GM19193 (cell line): ENCODE measurements around the gene TPX2.

Experiments used
- POLR2A ChIP-seq: IDR thresholded peaks from 4 replicates; pipeline ENCODE4 v1.6.1; 2011; ENCODE audit not compliant: insufficient read depth, insufficient read length; ENCODE audit errors: extremely low read depth

The TPX2 gene

DNA sequence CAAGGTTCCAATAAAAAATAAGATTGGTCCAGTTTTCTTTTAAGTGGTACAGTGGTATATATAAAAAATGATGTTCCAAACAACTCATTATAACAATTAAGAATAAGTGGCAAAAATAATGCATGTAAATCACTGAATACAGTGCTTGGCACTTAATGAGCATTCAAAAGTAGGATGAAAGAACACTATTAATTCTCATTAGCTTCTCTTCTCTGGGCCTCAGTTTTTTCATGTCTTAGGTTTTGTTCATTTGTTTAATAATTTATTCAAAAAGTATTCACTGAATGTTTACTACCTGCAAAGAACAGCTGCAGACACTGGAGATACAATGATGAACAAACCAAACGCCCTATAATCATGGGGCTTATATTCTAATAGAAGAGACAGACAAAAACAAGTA lies 37.5 kb upstream of the TPX2 start:
- TF ChIP-seq POLR2A = no peak

DNA sequence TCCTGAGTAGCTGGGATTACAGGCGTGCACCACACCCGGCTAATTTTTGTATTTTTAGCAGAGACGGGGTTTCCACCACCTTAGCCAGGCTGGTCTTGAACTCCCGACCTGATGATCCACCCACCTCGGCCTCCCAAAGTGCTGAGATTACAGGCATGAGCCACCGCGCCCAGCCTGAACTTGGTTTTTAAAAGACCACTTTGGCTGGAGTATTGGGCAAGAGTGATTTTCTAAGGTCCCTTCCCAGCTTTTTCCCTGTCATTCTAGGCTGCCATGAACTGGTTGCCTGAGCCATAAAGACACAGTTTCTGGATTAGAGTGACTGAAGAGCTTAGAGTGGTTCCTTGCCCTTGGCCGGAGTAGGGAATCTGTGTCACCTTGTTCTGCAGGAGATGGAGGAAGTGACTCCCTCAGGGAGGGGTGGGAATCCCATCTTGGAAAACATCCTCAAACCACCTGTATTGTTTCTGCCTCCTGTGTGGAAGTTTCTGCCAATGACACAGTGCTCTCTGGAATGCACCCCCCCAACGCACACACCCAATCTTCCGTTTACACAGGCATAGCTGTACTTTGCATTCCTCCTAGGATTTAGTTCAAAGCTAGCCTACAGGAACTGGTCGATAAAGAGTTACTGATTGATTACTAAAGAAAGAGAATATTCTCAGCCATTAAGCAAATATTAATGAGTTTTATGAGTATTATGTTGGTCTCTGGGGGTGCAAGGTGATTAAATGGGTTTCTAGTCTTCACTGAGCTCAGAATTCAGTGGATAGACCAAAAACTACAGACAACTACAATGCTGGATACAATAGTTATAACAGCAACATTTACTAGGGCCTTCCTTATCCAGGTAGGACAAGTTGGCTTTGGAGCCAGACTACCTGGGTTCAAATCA lies 34.6 kb upstream of the TPX2 start:
- no peak for TF ChIP-seq POLR2A

- TF ChIP-seq POLR2A = no peak
Measured at GRCh38 chr20:31705191-31705590, 33.9 kb upstream of the TPX2 start.

- TF ChIP-seq POLR2A = no peak
Measured at GRCh38 chr20:31705598-31706597, 33.2 kb upstream of the TPX2 start.

DNA sequence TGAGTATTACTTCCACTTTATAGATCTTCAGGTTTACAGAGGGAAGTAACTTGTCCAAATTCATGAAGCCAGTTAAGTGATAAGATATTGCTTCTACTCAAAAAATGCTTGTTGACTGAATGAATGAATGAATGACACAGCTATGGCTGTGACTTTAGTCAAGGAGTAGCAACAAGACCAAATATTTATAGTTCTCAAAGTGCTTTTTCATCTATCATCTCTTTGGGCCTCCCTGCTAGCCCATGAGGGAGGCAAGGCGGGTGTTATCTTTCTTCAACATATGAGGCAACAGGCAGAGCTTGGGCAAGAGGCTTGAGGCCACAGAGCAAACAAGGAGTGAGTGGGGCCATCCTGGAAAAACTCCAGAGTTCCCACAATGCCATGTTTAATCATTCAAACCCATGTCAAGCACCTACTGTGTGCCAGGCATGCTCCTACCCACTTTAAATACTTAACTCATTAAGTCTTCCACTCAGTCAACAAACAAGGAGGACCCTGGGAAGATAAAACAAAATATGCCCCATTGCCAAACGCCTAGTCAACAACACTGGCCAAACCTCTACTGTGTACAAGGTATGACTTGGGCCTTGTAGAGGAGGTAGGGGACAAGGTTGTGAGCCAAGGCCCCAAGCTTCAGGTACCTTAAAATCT lies 32.4 kb upstream of the TPX2 start:
- TF ChIP-seq POLR2A = no peak

DNA sequence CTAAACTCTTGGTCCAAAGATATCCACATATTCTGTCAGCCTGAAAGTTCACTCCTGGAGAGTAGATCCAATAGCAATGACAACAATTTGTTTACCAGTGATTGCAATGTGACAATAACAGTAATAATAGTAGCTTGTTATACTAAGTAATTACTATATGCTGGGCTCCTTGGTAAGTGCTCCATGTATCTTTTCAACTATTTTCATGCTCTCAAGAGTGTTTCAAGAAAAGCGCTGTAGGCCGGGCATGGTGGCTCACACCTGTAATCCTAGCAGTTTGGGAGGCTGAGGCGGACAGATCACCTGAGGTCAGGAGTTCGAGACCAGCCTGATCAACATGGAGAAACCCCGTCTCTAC lies 31.9 kb upstream of the TPX2 start:
- no peak for TF ChIP-seq POLR2A

DNA sequence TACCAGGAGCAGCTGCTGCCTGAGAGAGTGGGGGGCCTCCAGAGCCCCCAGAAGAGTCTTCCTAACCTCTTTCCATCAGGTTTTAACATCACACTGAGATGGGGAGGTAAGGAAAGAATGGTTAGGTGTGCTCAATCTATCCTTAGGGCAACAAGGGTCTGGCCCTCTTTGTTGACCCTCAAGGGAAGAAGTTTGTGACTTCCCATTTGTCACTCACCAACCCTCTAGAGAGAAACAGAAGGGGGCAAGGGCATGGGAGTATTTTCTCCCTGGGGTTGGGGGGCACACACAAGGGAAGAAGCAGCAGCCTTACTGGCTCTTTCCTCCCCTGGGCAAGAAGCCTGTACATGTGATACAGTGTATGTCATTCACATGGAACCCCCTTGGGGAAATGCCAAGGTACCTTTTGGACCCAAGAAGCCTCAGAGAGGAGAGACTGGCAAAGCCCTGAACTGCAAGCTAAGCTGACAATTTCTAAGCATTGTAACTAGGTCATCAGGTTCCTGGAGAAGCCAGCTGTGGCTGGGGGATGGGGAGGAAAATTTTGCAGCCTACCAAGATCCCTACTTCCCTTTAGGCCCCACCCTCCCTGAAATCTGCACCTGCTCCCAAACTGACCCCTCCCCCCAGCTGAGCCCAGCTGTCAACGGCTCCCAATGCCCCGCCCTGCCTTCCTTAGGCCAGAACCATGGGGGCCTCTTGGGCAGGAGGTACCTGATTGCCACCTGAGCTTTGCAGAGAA lies 30.9 kb upstream of the TPX2 start:
- no peak for TF ChIP-seq POLR2A

- TF ChIP-seq POLR2A = no peak
Measured at GRCh38 chr20:31708736-31709534, 30.2 kb upstream of the TPX2 start.

GRCh38 chr20:31709939-31710338 lies 29.2 kb upstream of the TPX2 start:
- no peak for TF ChIP-seq POLR2A

- no peak for TF ChIP-seq POLR2A
Measured at GRCh38 chr20:31710423-31711108, 28.5 kb upstream of the TPX2 start.

- TF ChIP-seq POLR2A = no peak
Measured at GRCh38 chr20:31711179-31712111, 27.6 kb upstream of the TPX2 start.

DNA sequence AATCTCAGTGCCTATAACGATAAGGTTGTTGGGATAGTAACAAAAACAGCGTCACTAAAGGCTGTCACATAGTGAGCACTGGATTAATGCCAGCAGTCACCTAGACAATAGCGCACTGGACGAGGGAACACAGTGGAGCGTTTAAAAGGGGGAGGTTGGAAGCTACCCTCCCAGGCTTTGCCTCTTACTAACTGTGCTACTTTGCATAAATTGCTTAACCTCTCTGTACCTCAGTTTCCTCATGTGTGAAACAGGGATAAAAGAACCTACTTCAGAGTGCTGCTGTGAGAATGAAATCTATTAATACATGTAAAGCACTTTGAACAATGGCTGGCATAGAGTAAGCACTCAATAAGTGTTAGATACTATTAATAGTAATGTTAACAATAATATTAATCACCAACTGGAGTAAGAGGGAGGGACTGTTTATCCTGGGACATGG lies 27.0 kb upstream of the TPX2 start:
- TF ChIP-seq POLR2A = no peak

DNA sequence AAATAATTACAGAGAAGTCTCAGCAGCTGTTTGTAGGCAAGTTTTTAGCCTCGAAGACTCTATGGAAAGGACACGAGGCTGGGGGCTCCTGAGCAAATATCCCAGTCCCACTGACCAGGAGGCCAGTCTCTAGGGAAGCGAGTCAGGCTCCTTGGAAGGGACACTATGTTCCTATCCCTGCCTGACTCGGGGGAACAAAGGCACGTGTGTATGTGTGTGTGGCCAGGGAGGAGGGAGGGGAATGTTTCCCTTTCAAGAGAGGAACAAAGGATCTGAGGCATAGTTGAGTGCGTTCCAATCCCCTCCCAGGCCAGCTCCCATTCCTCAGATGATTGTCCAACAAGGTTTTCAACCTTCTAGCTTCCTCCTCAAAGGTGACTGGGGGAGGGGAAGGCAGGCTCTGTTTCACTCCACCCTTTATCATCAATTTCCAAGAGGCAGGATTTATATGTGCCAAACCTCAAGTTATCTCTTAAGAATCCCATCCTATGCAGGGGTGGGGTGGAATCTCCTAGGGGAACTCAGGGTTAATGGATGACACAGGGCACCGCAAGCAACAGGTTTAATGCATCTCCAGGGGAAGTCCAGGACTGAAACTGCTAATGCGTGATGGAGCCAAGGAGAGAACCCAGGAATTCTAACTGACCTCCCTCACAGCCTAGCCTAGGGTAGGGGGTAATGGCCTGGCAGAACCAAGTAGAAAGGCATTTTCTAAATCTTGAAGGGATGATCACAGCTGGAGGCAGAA lies 26.4 kb upstream of the TPX2 start:
- no peak for TF ChIP-seq POLR2A
